GM12874 (cell line): ENCODE data around the gene GRID1.

Experiments used
- TF ChIP-seq, protein P1 (sequence below): IDR thresholded peaks from 2 replicates; pipeline ENCODE4 v1.5.1; 2011; ENCODE audit warnings: low read depth, mild to moderate bottlenecking, control low read depth, low read length, moderate library complexity; ENCODE audit not compliant: insufficient read depth

Gene GRID1

DNA sequence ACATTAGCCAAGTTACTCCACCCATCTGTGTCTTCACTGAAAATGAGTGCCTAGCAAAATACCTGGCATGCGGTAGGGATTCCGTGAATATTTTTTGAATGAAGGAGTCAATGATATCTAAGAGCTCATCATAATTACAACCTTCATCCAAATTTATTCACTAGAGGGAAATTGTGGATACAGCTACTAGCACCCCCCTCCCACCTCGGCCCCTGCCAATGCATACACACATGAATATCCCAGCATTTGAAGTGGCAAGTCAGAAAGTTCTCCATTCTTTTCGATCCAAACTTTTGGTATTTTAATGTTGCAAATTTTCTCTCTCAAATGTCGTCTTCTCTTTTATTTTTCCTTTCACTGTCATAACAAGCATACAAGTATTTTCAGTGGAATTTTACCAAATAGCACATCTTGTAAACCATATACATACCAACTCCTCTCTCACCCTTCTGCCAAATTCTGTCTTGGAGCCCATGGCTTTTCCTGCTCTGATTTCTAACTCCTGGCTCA, 164.3 kb downstream of the GRID1 start:
- TF ChIP-seq, protein P1, sequence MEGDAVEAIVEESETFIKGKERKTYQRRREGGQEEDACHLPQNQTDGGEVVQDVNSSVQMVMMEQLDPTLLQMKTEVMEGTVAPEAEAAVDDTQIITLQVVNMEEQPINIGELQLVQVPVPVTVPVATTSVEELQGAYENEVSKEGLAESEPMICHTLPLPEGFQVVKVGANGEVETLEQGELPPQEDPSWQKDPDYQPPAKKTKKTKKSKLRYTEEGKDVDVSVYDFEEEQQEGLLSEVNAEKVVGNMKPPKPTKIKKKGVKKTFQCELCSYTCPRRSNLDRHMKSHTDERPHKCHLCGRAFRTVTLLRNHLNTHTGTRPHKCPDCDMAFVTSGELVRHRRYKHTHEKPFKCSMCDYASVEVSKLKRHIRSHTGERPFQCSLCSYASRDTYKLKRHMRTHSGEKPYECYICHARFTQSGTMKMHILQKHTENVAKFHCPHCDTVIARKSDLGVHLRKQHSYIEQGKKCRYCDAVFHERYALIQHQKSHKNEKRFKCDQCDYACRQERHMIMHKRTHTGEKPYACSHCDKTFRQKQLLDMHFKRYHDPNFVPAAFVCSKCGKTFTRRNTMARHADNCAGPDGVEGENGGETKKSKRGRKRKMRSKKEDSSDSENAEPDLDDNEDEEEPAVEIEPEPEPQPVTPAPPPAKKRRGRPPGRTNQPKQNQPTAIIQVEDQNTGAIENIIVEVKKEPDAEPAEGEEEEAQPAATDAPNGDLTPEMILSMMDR: no peak

GRCh38 chr10:86200867-86201266, 165.7 kb downstream of the GRID1 start:
- TF ChIP-seq, protein P1: no peak

DNA sequence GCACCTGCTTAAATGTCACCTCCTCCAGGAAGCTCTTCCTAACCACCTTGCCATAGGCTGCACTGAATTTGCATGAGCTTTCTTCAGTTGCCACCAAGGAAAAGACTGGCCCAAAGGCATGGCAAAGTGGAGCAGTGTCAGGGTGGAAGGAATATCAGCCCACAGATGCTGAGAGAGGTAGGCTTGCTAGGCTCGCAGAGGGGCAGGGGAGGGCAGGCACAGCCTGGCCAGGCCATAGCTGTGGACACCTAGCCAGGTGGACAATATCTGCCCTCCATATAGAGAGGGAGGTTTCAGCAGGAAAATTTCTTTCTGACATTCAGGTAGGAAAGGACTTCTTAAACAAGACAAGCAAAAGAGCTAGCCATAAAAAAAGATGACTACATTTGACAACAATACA, 166.3 kb downstream of the GRID1 start:
- TF ChIP-seq, protein P1: no peak

- TF ChIP-seq, protein P1: no peak
Measured at GRCh38 chr10:86199041-86199440, 167.6 kb downstream of the GRID1 start.

DNA sequence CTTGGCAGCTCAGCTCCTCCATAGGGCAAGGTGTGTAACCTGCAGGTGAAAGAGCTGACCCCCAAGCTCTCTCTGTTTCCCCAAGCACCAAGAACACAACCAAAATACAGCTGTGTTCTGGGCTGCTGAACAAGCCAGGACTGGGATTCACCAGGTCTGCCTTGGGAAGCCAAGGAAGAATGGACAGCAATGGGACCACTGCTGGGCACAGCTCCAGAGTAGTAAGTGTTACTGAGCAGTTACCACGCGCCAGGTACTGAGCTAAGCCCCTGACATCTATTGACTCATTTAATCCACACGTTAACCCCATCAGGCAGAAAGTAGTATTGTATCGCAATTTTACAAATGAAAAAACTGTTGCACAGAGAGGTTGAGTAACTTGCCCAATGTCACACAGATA, 168.3 kb downstream of the GRID1 start:
- TF ChIP-seq, protein P1: no peak

GRCh38 chr10:86197166-86197790, 169.3 kb downstream of the GRID1 start:
- TF ChIP-seq, protein P1: no peak

GRCh38 chr10:86195521-86196157, 171.0 kb downstream of the GRID1 start:
- TF ChIP-seq, protein P1: no peak
